ENCODE measurements around the gene CDH13.

- TF ChIP-seq, protein P1, sequence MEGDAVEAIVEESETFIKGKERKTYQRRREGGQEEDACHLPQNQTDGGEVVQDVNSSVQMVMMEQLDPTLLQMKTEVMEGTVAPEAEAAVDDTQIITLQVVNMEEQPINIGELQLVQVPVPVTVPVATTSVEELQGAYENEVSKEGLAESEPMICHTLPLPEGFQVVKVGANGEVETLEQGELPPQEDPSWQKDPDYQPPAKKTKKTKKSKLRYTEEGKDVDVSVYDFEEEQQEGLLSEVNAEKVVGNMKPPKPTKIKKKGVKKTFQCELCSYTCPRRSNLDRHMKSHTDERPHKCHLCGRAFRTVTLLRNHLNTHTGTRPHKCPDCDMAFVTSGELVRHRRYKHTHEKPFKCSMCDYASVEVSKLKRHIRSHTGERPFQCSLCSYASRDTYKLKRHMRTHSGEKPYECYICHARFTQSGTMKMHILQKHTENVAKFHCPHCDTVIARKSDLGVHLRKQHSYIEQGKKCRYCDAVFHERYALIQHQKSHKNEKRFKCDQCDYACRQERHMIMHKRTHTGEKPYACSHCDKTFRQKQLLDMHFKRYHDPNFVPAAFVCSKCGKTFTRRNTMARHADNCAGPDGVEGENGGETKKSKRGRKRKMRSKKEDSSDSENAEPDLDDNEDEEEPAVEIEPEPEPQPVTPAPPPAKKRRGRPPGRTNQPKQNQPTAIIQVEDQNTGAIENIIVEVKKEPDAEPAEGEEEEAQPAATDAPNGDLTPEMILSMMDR (IDR thresholded peaks at IDR 0.05), result no peak
- TF ChIP-seq POLR2A (IDR thresholded peaks at IDR 0.05), result no peak
These were observed 848.3 kb downstream of the CDH13 start for GRCh38 chr16:83475108-83475507.

Measured in adrenal gland (tissue), 5 donors.